Pulmonary artery endothelial cell (primary cell): ENCODE measurements around the gene GPBAR1. TPM values are rescaled to one million over a fixed set of nuclear protein-coding genes. Genes with fewer than 3 reads are reported as not detected.
A peak's percentile ranks its signal among the peaks of the same experiment; 100 is the strongest.
"Not testable (repeated sequence)": the region's sequence is repeated elsewhere in the genome, so short reads cannot be mapped to it uniquely, and the experiment has no call there.

ENCODE experiments used
- DNase-seq: peaks from one replicate; pipeline ENCODE4 v3.0.0-alpha.2; 2011; ENCODE audit warnings: low read depth, low spot score
- total RNA-seq: library from RNA; depleted of rRNA; stranded (reverse); fragments of >200 nt; gene quantifications from 2 replicates; pipeline ENCODE4 v1.2.3, GENCODE V29; 2014

Gene GPBAR1
- total RNA-seq, 1 donor from 2014 or later: 0.07 TPM

GRCh38 chr2:218267259-218267658 is 6.4 kb downstream of the GPBAR1 start:
- DNase-seq: no peak

- DNase-seq: peak; percentile 96
Observed at GRCh38 chr2:218269900-218270720, 9.3 kb downstream of the GPBAR1 start, which contains the start of the genes AAMP and PNKD. Gene AAMP, minus strand, starts transcription at chr2:218270137. Its CDS starts 51 bp downstream, at chr2:218270086. Gene PNKD, plus strand, starts transcription at chr2:218270519. Its CDS starts 17 bp downstream, at chr2:218270536.

- DNase-seq: no peak
Observed at GRCh38 chr2:218270721-218271486, 10.1 kb downstream of the GPBAR1 start.

- no peak for DNase-seq
Observed at GRCh38 chr2:218271487-218271797, 10.6 kb downstream of the GPBAR1 start.

- DNase-seq: no peak
Observed at GRCh38 chr2:218271865-218272530, 11.2 kb downstream of the GPBAR1 start.

GRCh38 chr2:218272531-218273212 is 11.9 kb downstream of the GPBAR1 start:
- no peak for DNase-seq

- DNase-seq: not testable (repeated sequence)
Observed at GRCh38 chr2:218273214-218273907, 12.5 kb downstream of the GPBAR1 start.

GRCh38 chr2:218273908-218274249 is 13.1 kb downstream of the GPBAR1 start:
- no peak for DNase-seq

- no peak for DNase-seq
Observed at GRCh38 chr2:218274586-218274985, 13.8 kb downstream of the GPBAR1 start.

GRCh38 chr2:218275371-218276072 is 14.7 kb downstream of the GPBAR1 start:
- DNase-seq: no peak

- no peak for DNase-seq
Observed at GRCh38 chr2:218276986-218277755, 16.4 kb downstream of the GPBAR1 start.

- no peak for DNase-seq
Observed at GRCh38 chr2:218277921-218278320, 17.1 kb downstream of the GPBAR1 start.

- no peak for DNase-seq
Observed at GRCh38 chr2:218278531-218279360, 17.9 kb downstream of the GPBAR1 start.

- no peak for DNase-seq
Observed at GRCh38 chr2:218280260-218280870, 19.6 kb downstream of the GPBAR1 start.

GRCh38 chr2:218281449-218281848 is 20.6 kb downstream of the GPBAR1 start:
- no peak for DNase-seq

GRCh38 chr2:218282173-218282991 is 21.6 kb downstream of the GPBAR1 start:
- no peak for DNase-seq

GRCh38 chr2:218284106-218284811 is 23.4 kb downstream of the GPBAR1 start:
- no peak for DNase-seq
